Body of pancreas (tissue), 4 donors: ENCODE results near the gene ST3GAL3. TPM values are rescaled to one million over a fixed set of nuclear protein-coding genes. Genes with fewer than 3 reads are reported as not detected.

Source experiments
- ATAC-seq: fragments of 150-250 bp; one replicate; pipeline ENCODE4 v1.9.1; 2016
- DNase-seq, 4 donors: peaks; one replicate each; pipeline ENCODE4 v3.0.0-alpha.2; 2019
- H3K27ac ChIP-seq, 4 donors: fragments of 200-600 bp; sonication (generic); 1 replicate in 3 of 4; 2 replicates in 1 of 4; pipeline versions ENCODE4 v1.5.1 to v1.6.1; 2016 to 2019; ENCODE audit warnings: mild to moderate bottlenecking in 1 of 4, mixed read lengths in 1 of 4, moderate library complexity in 1 of 4
- H3K27me3 ChIP-seq, 2 donors: fragments of 200-600 bp; sonication (generic); one replicate each; pipeline ENCODE4 v1.6.0; 2016; ENCODE audit warnings: mild to moderate bottlenecking in 1 of 2
- H3K36me3 ChIP-seq, 2 donors: fragments of 200-600 bp; sonication (generic); replicated peaks in 1 of 2; 2 replicates each; pipeline ENCODE4 v1.5.1; 2016; ENCODE audit warnings: low read depth in 2 of 2; ENCODE audit not compliant: insufficient read depth in 1 of 2
- H3K4me1 ChIP-seq: fragments of 200-600 bp; sonication (generic); one replicate; pipeline ENCODE4 v1.6.0; 2016
- H3K4me3 ChIP-seq, 2 donors: fragments of 200-600 bp; sonication (generic); 1 replicate in 1 of 2; 2 replicates in 1 of 2; pipeline ENCODE4 v1.5.1; 2016 to 2019
- H3K9me3 ChIP-seq, 3 donors: fragments of 200-600 bp; sonication (generic); 1 replicate in 2 of 3; 2 replicates in 1 of 3; pipeline ENCODE4 v1.5.1; 2016
- CTCF ChIP-seq, 7 experiments: fragments of 450-650 bp in 4 of 7; fragments of 200-600 bp in 3 of 7; sonication (generic) in 3 of 7; IDR thresholded peaks; one replicate each; pipeline ENCODE4 v1.5.1; 2016 to 2019; ENCODE audit warnings: antibody characterized with exemption in 7 of 7
- POLR2A ChIP-seq, 3 donors: fragments of 450-650 bp; IDR thresholded peaks; one replicate each; pipeline ENCODE4 v1.6.1; 2016; ENCODE audit warnings: antibody characterized with exemption in 3 of 3, mild to moderate bottlenecking in 2 of 3
- WGBS, 2 donors: methylation state at CpG; one replicate each; pipeline ENCODE4 v1.1.5; 2017; 5-methylcytosine and 5-hydroxymethylcytosine counted together
- intact Hi-C: fragments of 100-400 bp; cut with DNase I; formaldehyde crosslinking; loops from one replicate; pipeline ENCODE4 v1.15.1; 2023
- total RNA-seq, 2 donors: library from RNA; depleted of rRNA; stranded (reverse); fragments of >200 nt; gene quantifications; one replicate each; pipeline ENCODE4 v1.1.0, GENCODE V29; 2016

Gene ST3GAL3
- total RNA-seq, 2 donors from 2014 or later: 14.5 to 15.2 TPM

- Histone ChIP-seq H3K36me3 (no peaks in the 10 kb centered on the region), H3K27ac (no peak overlapping the region), H3K4me3 (peak overlapping the region in 1 of 2 donors; percentile 45), H3K9me3 (no peaks in the 10 kb centered on the region), H3K4me1 (peaks cover 43% of the 10 kb centered on the region), H3K27me3 (no peaks in the 10 kb centered on the region)
- peak in 1 of 4 donors; percentile 36 for DNase-seq
- TF ChIP-seq CTCF (IDR thresholded peaks at IDR 0.05) (no peak), POLR2A (IDR thresholded peaks at IDR 0.05) (no peak)
- intact Hi-C loops: no loop called here
- ATAC-seq: no peak
- 18 to 29% methylated on average over 1 to 3 of the region's 3 CpGs for WGBS, 2 donors
Observed at GRCh38 chr1:43947874-43948437, 240.6 kb downstream of the ST3GAL3 start.

- no peak for TF ChIP-seq CTCF (IDR thresholded peaks at IDR 0.05)
- intact Hi-C loops: no loop called here
- Histone ChIP-seq H3K4me1 (peaks cover 39% of the 10 kb centered on the region), H3K27me3 (no peaks in the 10 kb centered on the region), H3K27ac (no peak overlapping the region), H3K9me3 (no peaks in the 10 kb centered on the region), H3K4me3 (no peak overlapping the region), H3K36me3 (no peaks in the 10 kb centered on the region)
- DNase-seq (no peak), ATAC-seq (no peak)
- WGBS, 2 donors: 83% methylated on average over 13 of the region's 13 CpGs; no CpG with 5 or more reads in 1 of the 2 donors
Observed at GRCh38 chr1:43949678-43950077, 242.3 kb downstream of the ST3GAL3 start.

- 87% methylated on average over 4 of the region's 4 CpGs for WGBS, 2 donors
- Histone ChIP-seq H3K9me3 (no peaks in the 10 kb centered on the region), H3K4me3 (no peak overlapping the region), H3K27me3 (no peaks in the 10 kb centered on the region), H3K36me3 (no peaks in the 10 kb centered on the region), H3K27ac (no peak overlapping the region), H3K4me1 (peaks cover 23% of the 10 kb centered on the region)
- ATAC-seq (no peak), DNase-seq (no peak)
- intact Hi-C loops: no loop called here
- TF ChIP-seq CTCF (IDR thresholded peaks at IDR 0.05): no peak
- TF ChIP-seq POLR2A (IDR thresholded peaks at IDR 0.05): no peak
Observed at GRCh38 chr1:43951021-43951985, 244.0 kb downstream of the ST3GAL3 start.

DNA sequence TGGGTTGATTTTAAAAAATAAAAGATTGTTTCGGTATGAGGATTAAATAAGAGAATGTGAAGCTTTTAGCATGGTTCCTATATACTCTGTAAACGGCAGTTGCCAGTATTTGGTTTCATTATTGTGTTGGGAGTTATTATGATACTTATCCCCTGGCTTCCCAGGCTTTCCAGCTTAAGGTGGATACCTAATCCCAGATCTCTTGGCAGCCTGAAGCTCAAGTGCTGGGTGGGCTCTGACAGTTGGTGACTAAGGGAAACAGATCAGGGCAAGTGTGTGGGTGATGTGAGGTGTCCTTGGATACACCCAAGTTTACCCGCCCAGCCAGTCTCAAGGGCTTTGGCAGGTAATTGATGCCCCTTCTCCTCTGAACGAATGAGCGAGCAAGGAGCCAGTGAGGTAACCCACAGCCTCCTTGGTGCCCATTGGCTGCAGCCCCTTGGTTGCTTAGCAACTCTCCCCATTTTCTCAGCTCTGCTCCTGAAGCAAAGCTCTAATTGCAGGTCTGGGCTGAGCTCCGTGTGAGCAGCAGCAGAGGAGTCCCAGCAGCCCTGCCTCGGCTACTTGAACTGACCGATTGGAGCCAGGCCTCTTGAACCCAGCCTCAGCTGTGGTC, 245.5 kb downstream of the ST3GAL3 start:
- intact Hi-C loops: no loop called here
- H3K4me3 ChIP-seq: no peak overlapping the region
- DNase-seq (peak in 1 of 4 donors; percentile 24), ATAC-seq (no peak)
- H3K4me1 ChIP-seq: peaks cover 14% of the 10 kb centered on the region
- H3K27ac ChIP-seq: no peak overlapping the region
- H3K9me3 ChIP-seq: no peaks in the 10 kb centered on the region
- H3K36me3 ChIP-seq: no peaks in the 10 kb centered on the region
- H3K27me3 ChIP-seq: no peaks in the 10 kb centered on the region
- WGBS, 2 donors: 75 to 83% methylated on average over 8 of the region's 8 CpGs
- no peak for TF ChIP-seq CTCF (IDR thresholded peaks at IDR 0.05)
- no peak for TF ChIP-seq POLR2A (IDR thresholded peaks at IDR 0.05)
